Choroid plexus epithelial cell (primary cell): Measurements from ENCODE around the gene COL4A1.
A peak's percentile ranks its signal among the peaks of the same experiment; 100 is the strongest.

Source experiments
- DNase-seq: peaks from one replicate; pipeline ENCODE4 v3.0.0-alpha.2; 2010; ENCODE audit warnings: low read depth
- H3K4me3 ChIP-seq: 2 replicates; pipeline ENCODE4 v1.5.1; 2011; ENCODE audit warnings: low read depth, mild to moderate bottlenecking, control low read depth, low read length, moderate library complexity
- TF ChIP-seq, protein P1 (sequence below): conservative IDR thresholded peaks from 2 replicates; pipeline ENCODE4 v1.5.1; 2011; ENCODE audit warnings: low read depth, mild to moderate bottlenecking, control low read depth, inconsistent platforms, low read length, moderate library complexity

Gene COL4A1

DNA sequence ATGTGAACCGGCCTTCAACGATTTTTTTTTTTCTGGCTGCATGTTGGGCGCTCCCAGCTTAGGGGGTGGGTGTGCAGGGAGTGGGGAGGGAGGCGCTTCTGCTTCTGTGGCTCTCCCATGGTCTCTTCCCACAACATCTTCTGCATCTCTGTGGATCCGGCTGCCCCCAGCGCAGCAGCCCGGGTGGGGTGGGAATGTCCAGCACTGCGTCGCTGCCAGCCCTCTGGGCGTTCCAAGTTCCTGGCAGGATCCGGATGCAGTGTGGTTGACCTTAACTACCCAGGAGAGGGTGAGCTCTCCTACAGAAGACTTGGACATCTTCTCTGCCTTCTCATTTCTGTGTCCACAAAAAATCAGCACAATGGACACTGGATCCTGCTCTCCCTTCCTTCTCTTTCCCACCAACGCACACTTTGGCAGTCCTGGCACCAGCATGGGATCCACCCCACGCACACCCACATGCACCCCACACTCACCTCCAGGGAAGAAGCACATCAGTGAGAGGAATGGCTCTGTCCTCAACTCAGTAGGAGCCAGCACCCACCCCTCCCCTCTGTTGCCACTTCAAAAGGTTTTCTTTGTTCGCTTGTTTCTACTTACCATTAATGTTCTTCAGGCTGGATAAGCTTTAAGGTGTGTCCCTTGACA, 177.3 kb downstream of the COL4A1 start:
- TF ChIP-seq, protein P1, sequence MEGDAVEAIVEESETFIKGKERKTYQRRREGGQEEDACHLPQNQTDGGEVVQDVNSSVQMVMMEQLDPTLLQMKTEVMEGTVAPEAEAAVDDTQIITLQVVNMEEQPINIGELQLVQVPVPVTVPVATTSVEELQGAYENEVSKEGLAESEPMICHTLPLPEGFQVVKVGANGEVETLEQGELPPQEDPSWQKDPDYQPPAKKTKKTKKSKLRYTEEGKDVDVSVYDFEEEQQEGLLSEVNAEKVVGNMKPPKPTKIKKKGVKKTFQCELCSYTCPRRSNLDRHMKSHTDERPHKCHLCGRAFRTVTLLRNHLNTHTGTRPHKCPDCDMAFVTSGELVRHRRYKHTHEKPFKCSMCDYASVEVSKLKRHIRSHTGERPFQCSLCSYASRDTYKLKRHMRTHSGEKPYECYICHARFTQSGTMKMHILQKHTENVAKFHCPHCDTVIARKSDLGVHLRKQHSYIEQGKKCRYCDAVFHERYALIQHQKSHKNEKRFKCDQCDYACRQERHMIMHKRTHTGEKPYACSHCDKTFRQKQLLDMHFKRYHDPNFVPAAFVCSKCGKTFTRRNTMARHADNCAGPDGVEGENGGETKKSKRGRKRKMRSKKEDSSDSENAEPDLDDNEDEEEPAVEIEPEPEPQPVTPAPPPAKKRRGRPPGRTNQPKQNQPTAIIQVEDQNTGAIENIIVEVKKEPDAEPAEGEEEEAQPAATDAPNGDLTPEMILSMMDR: no peak
- no peak for DNase-seq
- H3K4me3 ChIP-seq: no peak overlapping the region

DNA sequence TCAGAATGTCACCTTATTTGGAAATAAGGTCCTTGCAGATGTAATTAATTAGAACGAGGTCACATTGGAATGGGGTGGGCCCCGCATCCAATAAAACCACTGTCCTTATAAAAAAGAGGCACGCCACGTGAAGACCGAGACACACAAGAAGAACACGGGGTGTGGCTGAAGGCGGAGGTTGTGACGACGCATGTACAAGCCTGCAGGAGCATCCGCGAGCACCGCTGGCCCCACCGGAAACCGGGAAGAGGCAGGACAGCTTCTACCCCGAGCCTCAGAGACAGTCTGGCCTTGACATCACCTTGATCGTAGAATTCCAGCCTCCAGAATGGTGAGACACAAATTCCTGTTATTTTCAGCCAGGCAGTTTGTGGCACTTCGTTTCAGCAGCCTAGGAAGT, 177.9 kb downstream of the COL4A1 start:
- TF ChIP-seq, protein P1: no peak
- no peak overlapping the region for H3K4me3 ChIP-seq
- no peak for DNase-seq

DNA sequence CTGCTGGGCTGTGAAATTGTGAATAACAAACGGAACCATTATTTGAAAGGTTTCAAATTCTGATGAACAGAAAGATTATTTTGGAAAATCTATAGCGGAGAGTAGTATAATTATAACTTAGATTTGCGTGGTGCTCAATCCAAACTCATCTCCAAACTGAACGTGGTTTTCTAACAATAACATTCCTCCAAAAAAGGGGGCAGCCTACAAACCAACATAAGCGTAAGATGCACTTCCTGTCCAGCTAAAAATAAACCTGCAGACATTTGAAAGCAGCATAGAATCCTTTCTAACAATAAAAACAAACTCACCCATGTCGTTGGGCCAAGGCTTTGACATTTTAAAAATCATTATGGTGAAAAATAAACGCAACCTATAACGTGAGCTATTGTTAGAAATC, 178.4 kb downstream of the COL4A1 start:
- peak; percentile 51 for DNase-seq
- H3K4me3 ChIP-seq: no peak overlapping the region

DNA sequence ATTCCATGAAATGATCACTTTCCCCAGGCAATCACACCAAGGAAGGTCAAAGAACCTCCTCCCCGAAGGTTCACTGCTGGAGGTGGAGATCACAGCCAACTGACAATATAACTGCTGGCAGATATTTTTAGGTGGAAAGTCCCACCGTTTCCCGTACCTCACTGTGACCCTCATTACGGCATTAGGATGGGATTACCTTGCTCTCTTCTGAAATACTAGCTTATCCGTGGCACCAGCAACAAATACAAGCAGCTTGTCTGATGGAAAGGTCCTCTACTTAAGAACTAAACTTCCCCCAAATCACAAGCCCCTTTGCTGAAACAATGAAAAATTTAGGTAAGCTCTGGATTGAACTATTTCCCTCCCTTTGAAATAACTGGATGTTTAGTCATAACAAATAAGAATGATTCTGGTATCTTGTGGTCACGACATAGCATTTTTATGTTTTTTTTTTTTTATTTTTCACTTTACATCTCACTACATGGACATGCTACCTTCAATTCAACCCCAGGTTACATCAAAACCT, 178.9 kb downstream of the COL4A1 start:
- TF ChIP-seq, protein P1: no peak
- no peak overlapping the region for H3K4me3 ChIP-seq
- peak; percentile 64 for DNase-seq

More for the DNA sequence above, 178.4 kb downstream of the COL4A1 start:
- TF ChIP-seq, protein P1: no peak

DNA sequence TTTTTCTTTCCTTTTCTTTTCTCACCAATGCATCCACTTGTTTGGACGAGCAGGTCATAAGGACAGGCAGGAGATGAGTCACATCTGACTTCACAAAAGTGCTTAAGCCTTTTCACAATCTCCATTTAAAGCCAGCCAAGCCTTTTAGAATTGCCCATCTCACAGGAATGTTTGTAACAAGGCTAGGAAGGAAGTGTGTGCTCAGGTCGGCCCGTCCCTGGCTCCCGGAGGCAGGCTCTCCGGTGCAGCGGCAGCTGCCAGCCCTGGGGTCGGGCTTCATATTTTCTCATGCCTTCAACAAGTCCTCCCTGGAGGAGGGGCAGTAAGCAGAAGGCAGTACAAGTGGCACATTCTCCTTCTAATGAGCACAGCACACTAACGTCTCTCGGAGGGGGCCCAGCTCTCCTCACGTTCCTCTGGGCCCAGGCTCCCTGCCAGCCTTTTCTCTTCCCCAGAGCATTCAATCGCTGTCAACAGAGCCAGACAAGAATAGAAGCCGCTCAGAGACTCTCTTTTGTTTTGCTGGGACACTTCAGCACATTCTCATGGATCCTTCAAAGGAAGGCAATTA, 180.5 kb downstream of the COL4A1 start:
- peak; percentile 97 for DNase-seq
- TF ChIP-seq, protein P1: no peak
- H3K4me3 ChIP-seq: peak overlapping the region; percentile 8

DNA sequence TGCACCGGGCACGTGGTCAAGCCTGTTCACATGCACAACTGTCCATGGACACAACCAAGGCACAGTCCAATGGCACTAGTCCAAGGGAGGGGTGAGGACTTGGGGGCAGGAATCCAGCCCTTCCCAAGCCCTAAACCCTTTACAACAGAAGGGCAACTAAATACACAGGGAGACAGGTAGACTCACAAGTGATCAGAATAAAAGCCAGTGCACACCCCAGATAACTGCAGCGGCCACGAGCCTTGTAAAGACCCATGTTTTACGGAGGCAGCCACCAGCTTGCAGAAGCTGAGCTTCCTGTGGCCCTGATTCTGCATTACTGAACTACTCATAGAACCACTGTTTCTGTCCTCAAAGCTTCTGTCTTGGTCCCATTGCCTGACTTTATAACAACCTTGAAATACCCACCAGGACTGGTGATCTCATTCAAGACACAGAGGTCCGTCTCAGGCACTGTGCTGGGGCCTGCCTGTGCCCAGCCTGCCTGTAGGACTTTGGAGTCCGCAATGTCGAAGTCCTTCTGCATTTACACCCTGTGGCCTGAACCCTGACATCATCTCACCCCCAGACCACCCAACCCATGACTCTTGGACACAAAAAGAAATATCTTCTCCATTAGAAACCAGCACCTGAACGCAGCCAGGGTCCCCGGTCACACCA, 181.2 kb downstream of the COL4A1 start:
- H3K4me3 ChIP-seq: no peak overlapping the region
- DNase-seq: no peak
- TF ChIP-seq, protein P1: no peak
